ENCODE results near the gene GABRG3. TPM values are rescaled to one million over a fixed set of nuclear protein-coding genes. Genes with fewer than 3 reads are reported as not detected.

Gene GABRG3
- total RNA-seq, 1 donor from 2014 or later, result not detected

- H3K27me3 ChIP-seq (ENCODE audit: control insufficient read depth, insufficient read depth, low read length), result no peaks in the 10 kb centered on the region
- TF ChIP-seq CTCF (IDR thresholded peaks at IDR 0.05; ENCODE audit: insufficient read depth, low read length, severe bottlenecking), result no peak
- no peak overlapping the region for H3K4me3 ChIP-seq (ENCODE audit: low read depth, low read length)
- H3K36me3 ChIP-seq (ENCODE audit: control insufficient read depth, insufficient read depth, low read length), result no peaks in the 10 kb centered on the region
- FAIRE-seq (no peak), DNase-seq (ENCODE audit: low read depth) (no peak)
These were observed 528.2 kb downstream of the GABRG3 start for GRCh38 chr15:27499191-27499590.

GRCh38 chr15:27499719-27500118 lies 528.7 kb downstream of the GABRG3 start:
- Histone ChIP-seq H3K4me3 (ENCODE audit: low read depth, low read length) (no peak overlapping the region), H3K36me3 (ENCODE audit: control insufficient read depth, insufficient read depth, low read length) (no peaks in the 10 kb centered on the region), H3K27me3 (ENCODE audit: control insufficient read depth, insufficient read depth, low read length) (no peaks in the 10 kb centered on the region)
- no peak for FAIRE-seq
- no peak for DNase-seq (ENCODE audit: low read depth)
- no peak for TF ChIP-seq CTCF (IDR thresholded peaks at IDR 0.05; ENCODE audit: insufficient read depth, low read length, severe bottlenecking)

- Histone ChIP-seq H3K27me3 (ENCODE audit: control insufficient read depth, insufficient read depth, low read length) (no peaks in the 10 kb centered on the region), H3K36me3 (ENCODE audit: control insufficient read depth, insufficient read depth, low read length) (no peaks in the 10 kb centered on the region), H3K4me3 (ENCODE audit: low read depth, low read length) (no peak overlapping the region)
- DNase-seq (ENCODE audit: low read depth) (no peak), FAIRE-seq (no peak)
- no peak for TF ChIP-seq CTCF (IDR thresholded peaks at IDR 0.05; ENCODE audit: insufficient read depth, low read length, severe bottlenecking)
These were observed 529.2 kb downstream of the GABRG3 start for GRCh38 chr15:27500206-27500605.

DNA sequence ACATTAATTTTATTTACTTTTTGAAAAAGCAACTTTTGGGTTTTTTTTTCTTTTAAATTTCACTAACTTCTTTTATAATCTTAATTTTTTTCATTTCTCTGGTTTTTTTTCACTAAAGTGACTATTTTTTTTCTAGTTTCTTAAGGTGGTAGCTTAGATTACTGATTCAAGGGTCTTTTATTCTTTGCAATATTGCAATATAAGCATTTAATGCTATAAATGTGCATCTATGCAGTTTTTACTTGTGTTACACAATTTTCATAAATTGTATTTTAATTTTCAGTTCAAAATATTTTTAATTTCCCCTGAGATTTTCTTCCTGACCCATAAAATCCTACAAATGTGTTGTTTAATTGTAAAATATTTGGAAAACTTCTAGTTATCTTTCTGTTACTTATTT lies 535.8 kb downstream of the GABRG3 start:
- no peak for DNase-seq (ENCODE audit: low read depth)
- H3K36me3 ChIP-seq (ENCODE audit: control insufficient read depth, insufficient read depth, low read length), result no peaks in the 10 kb centered on the region
- no peak for FAIRE-seq
- H3K4me3 ChIP-seq (ENCODE audit: low read depth, low read length), result no peak overlapping the region
- no peaks in the 10 kb centered on the region for H3K27me3 ChIP-seq (ENCODE audit: control insufficient read depth, insufficient read depth, low read length)
- TF ChIP-seq CTCF (IDR thresholded peaks at IDR 0.05; ENCODE audit: insufficient read depth, low read length, severe bottlenecking), result no peak

- Histone ChIP-seq H3K4me3 (ENCODE audit: low read depth, low read length) (no peak overlapping the region), H3K27me3 (ENCODE audit: control insufficient read depth, insufficient read depth, low read length) (no peaks in the 10 kb centered on the region), H3K36me3 (ENCODE audit: control insufficient read depth, insufficient read depth, low read length) (no peaks in the 10 kb centered on the region)
- DNase-seq (ENCODE audit: low read depth) (no peak), FAIRE-seq (no peak)
- TF ChIP-seq CTCF (IDR thresholded peaks at IDR 0.05; ENCODE audit: insufficient read depth, low read length, severe bottlenecking), result no peak
These were observed 538.0 kb downstream of the GABRG3 start for GRCh38 chr15:27509014-27509413.

- peak; percentile 7 for FAIRE-seq
- Histone ChIP-seq H3K36me3 (ENCODE audit: control insufficient read depth, insufficient read depth, low read length) (no peaks in the 10 kb centered on the region), H3K27me3 (ENCODE audit: control insufficient read depth, insufficient read depth, low read length) (no peaks in the 10 kb centered on the region), H3K4me3 (ENCODE audit: low read depth, low read length) (no peak overlapping the region)
- TF ChIP-seq CTCF (IDR thresholded peaks at IDR 0.05; ENCODE audit: insufficient read depth, low read length, severe bottlenecking), result peak; percentile 26
- peak; percentile 81 for DNase-seq (ENCODE audit: low read depth)
These were observed 541.5 kb downstream of the GABRG3 start for GRCh38 chr15:27512281-27513001.
